Fibroblast of skin of abdomen (primary cell): ENCODE data around the gene SANBR.

Experiments
- DNase-seq: peaks from one replicate; pipeline ENCODE4 v3.0.0-alpha.2; 2013

The SANBR gene

DNA sequence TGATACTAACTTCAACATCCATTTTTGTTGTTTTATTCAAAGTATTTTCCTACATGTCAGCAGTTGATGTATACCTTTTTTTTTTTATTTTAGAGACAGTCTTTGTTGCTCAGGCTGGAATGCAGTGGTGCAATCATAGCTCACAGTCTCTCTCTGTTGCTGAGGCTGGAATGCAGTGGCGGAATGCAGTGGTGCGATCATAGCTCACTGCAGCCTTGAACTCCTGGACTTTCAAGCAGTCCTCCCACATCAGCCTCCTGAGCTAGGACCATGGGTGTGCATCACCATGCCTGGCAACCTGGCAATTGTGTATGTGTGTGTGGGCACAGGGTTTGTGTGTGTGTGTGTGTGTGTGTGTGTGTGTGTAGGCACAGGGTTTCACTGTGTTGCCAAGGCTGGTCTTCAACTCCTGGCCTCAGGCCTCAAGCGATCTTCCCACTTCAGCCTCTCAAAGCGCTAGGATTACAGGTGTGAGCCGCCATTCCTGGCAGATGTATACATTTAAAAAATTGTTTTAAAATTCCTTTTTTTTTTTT, 24.8 kb downstream of the SANBR start:
- DNase-seq: peak; percentile 32

DNA sequence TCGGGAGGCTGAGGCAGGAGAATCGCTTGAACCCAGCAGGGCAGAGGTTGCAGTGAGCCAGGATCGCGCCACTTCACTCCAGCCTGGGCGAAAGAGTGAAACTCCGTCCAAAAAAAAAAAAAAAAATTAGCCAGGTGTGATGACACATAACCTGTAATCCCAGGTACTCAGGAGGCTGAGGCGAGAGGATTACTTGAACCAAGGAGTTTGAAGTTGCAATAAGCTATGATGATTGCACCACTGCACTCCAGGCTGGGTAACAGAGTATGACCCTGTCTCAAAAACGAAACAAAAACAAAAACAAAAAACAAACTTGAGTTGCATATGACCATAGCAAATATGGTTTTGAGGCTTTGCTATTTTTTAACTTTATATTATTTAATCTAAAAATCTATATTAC, 25.8 kb downstream of the SANBR start:
- no peak for DNase-seq

DNA sequence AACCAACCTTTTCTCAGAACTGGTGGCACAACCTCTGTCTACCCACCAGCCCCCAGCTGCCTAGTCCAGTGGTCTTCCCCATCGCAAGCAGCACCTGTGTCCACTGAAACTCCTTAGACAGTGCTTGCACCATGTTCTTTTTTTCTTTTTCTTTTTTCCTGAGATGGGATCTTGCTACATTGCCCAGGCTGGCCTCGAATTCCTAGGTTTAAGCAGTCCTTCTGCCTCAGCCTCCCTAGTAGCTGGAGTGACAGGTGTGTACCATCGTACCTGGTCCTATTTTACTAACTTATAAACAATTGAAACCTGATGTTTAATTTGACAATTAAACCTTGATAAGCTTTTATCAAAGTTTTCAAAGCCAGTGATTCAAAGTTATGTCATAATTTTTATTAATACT, 30.8 kb downstream of the SANBR start:
- DNase-seq: no peak

DNA sequence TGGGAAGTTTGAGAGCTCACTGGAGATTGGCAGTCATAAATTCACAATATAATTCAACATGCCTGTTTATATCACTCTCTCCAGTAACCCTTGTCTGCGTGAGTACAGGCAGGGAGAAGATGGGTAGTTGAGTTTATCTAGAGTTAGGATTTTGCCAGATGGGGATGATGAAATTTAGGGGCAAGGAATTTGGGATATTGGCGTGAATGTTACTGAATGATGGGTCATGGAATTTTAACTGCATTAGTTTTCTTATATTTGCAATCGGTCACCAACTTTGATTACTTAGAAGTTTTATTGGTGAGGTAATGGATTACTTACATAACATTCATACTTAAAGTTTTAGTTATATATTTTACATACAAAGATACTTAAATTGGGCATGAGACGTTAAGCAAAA, 35.1 kb downstream of the SANBR start:
- peak; percentile 42 for DNase-seq

GRCh38 chr2:61109291-61109690, 43.6 kb downstream of the SANBR start:
- DNase-seq: no peak

DNA sequence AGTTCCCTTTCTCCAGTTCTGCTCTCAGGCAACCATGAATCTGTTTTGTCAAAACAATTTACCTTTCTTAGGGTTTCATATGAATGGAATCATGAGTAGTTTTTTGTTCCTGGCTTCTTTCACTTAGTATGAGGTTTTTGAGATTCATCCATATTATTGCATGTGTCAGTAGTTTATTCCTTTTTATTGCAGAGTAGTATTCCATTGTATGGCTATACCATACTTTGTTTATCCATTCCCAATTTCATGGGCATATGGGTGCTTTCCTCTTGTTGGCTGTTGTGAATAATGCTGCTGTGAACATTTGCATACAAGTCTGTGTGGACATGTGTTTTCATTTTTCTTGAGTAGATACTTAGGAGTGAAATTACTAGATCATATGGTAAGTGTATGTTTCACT, 46.0 kb downstream of the SANBR start:
- no peak for DNase-seq

DNA sequence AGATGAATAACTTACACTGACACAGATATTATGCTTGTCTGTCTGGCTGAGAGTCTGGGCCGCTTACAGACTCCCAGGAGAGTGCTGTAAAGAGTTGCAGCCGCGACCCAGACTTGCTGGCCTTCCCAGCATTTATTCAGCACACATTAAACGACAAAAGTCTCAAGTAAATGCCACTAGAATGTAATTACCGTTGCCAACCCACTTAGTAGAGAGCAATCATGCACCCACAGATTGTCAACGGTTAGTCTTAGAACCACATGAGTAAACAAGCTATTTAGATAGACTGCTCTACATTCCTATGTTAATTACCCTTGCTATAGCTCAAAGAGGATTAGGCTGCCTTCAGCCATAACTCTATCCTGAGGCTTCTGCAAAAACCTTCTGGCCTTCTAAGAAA, 48.5 kb downstream of the SANBR start:
- DNase-seq: no peak
